HEK293 (cell line): ENCODE data around the gene IL3RA.

Source experiments
- CTCF ChIA-PET: fragments of 350-600 bp; formaldehyde crosslinking; extraction: SDS; loops from one replicate; lab custom pipeline; 2021; ENCODE audit warnings: antibody characterized with exemption; lab: Yijun Ruan, JAX
- POLR2A ChIA-PET: fragments of 300-600 bp; formaldehyde crosslinking; extraction: SDS; loops from one replicate; lab custom pipeline; 2020; ENCODE audit warnings: antibody characterized with exemption, inconsistent platforms; lab: Yijun Ruan, JAX
- H3K27ac ChIP-seq: fragments of 200-500 bp; sonication (Bioruptor generic); 2 replicates; pipeline ENCODE4 v1.5.1; 2014; ENCODE audit warnings: low read depth, low read length, control low read depth, inconsistent platforms; ENCODE audit errors: extremely low read depth
- H3K36me3 ChIP-seq, 2 experiments: fragments of 200-500 bp in 1 of 2; sonication (Bioruptor generic) in 1 of 2; 1 replicate in 1 of 2; 2 replicates in 1 of 2; pipeline ENCODE4 v1.5.1; 2014 to 2017; ENCODE audit warnings: inconsistent platforms in 2 of 2, low read length in 2 of 2; ENCODE audit not compliant: control insufficient read depth in 2 of 2, insufficient read depth in 1 of 2
- H3K4me1 ChIP-seq: fragments of 200-500 bp; sonication (Bioruptor generic); 2 replicates; pipeline ENCODE4 v1.5.1; 2014; ENCODE audit warnings: mild to moderate bottlenecking, low read length, inconsistent platforms; ENCODE audit not compliant: control insufficient read depth, insufficient read depth
- H3K4me3 ChIP-seq: 2 replicates; pipeline ENCODE4 v1.5.1; 2011; ENCODE audit warnings: low read depth, mild to moderate bottlenecking, control low read depth, low read length, moderate library complexity
- H3K9me3 ChIP-seq: fragments of 200-500 bp; sonication (Bioruptor generic); 2 replicates; pipeline ENCODE4 v1.5.1; 2014; ENCODE audit warnings: low read depth, low read length, inconsistent platforms; ENCODE audit not compliant: control insufficient read depth, insufficient read depth
- BCL11B ChIP-seq: fragments of 450-650 bp; formaldehyde crosslinking; IDR thresholded peaks from 2 replicates; pipeline ENCODE4 v1.5.1; 2016; ENCODE audit warnings: low read depth, missing biosample characterization, missing genetic modification characterization
- IKZF3 ChIP-seq: fragments of 450-650 bp; IDR thresholded peaks from 2 replicates; pipeline ENCODE4 v1.5.0; 2018; ENCODE audit warnings: missing biosample characterization, mild to moderate bottlenecking, missing genetic modification characterization, moderate library complexity
- KLF16 ChIP-seq: fragments of 450-650 bp; formaldehyde crosslinking; IDR thresholded peaks from 2 replicates; pipeline ENCODE4 v1.5.1; 2017; ENCODE audit warnings: missing biosample characterization, missing genetic modification characterization
- MYNN ChIP-seq: fragments of 450-650 bp; formaldehyde crosslinking; IDR thresholded peaks from 2 replicates; pipeline ENCODE4 v1.5.1; 2016; ENCODE audit warnings: missing biosample characterization, missing genetic modification characterization, borderline replicate concordance
- OSR2 ChIP-seq: fragments of 450-650 bp; formaldehyde crosslinking; IDR thresholded peaks from 2 replicates; pipeline ENCODE4 v1.5.1; 2016; ENCODE audit warnings: missing biosample characterization, missing genetic modification characterization
- PRDM1 ChIP-seq: fragments of 450-650 bp; formaldehyde crosslinking; IDR thresholded peaks from 2 replicates; pipeline ENCODE4; 2016; ENCODE audit warnings: missing biosample characterization, missing genetic modification characterization
- PRDM2 ChIP-seq: fragments of 450-650 bp; formaldehyde crosslinking; IDR thresholded peaks from 2 replicates; pipeline ENCODE4 v1.5.1; 2016; ENCODE audit warnings: missing biosample characterization, missing genetic modification characterization, borderline replicate concordance
- SP2 ChIP-seq: fragments of 450-650 bp; formaldehyde crosslinking; IDR thresholded peaks from 2 replicates; pipeline ENCODE4 v1.5.1; 2016; ENCODE audit warnings: missing biosample characterization, missing genetic modification characterization
- ZFP69B ChIP-seq: fragments of 450-650 bp; formaldehyde crosslinking; IDR thresholded peaks from 2 replicates; pipeline ENCODE4 v1.5.1; 2016; ENCODE audit warnings: missing biosample characterization, missing genetic modification characterization
- ZNF112 ChIP-seq: fragments of 450-650 bp; formaldehyde crosslinking; IDR thresholded peaks from 2 replicates; pipeline ENCODE4 v1.5.0; 2017; ENCODE audit warnings: missing biosample characterization, missing genetic modification characterization
- ZNF155 ChIP-seq: fragments of 450-650 bp; formaldehyde crosslinking; IDR thresholded peaks from 2 replicates; pipeline ENCODE4 v1.5.1; 2016; ENCODE audit warnings: missing biosample characterization, missing genetic modification characterization
- ZNF18 ChIP-seq: fragments of 450-650 bp; formaldehyde crosslinking; IDR thresholded peaks from 2 replicates; pipeline ENCODE4 v1.5.1; 2016; ENCODE audit warnings: missing biosample characterization, missing genetic modification characterization
- ZNF280C ChIP-seq: fragments of 450-650 bp; formaldehyde crosslinking; IDR thresholded peaks from 2 replicates; pipeline ENCODE4 v1.5.1; 2016; ENCODE audit warnings: missing biosample characterization, missing genetic modification characterization
- ZNF354C ChIP-seq: fragments of 450-650 bp; formaldehyde crosslinking; IDR thresholded peaks from 2 replicates; pipeline ENCODE4 v1.5.1; 2016; ENCODE audit warnings: missing biosample characterization, missing genetic modification characterization, low read depth, borderline replicate concordance
- ZNF366 ChIP-seq: fragments of 450-650 bp; formaldehyde crosslinking; conservative IDR thresholded peaks from 2 replicates; pipeline ENCODE4 v1.5.1; 2016; ENCODE audit warnings: missing biosample characterization, missing genetic modification characterization
- ZNF404 ChIP-seq: fragments of 450-650 bp; formaldehyde crosslinking; IDR thresholded peaks from 2 replicates; pipeline ENCODE4 v1.5.1; 2017; ENCODE audit warnings: missing biosample characterization, missing genetic modification characterization
- ZNF423 ChIP-seq: fragments of 450-650 bp; formaldehyde crosslinking; IDR thresholded peaks from 2 replicates; pipeline ENCODE4 v1.5.1; 2016; ENCODE audit warnings: missing biosample characterization, missing genetic modification characterization
- ZNF513 ChIP-seq: fragments of 450-650 bp; IDR thresholded peaks from 2 replicates; pipeline ENCODE4 v1.5.1; 2018; ENCODE audit warnings: missing biosample characterization, missing genetic modification characterization
- ZNF654 ChIP-seq: fragments of 450-650 bp; formaldehyde crosslinking; IDR thresholded peaks from 2 replicates; pipeline ENCODE4 v1.5.1; 2016; ENCODE audit warnings: low read depth, missing biosample characterization, missing genetic modification characterization
- ZNF776 ChIP-seq: fragments of 450-650 bp; formaldehyde crosslinking; IDR thresholded peaks from 2 replicates; pipeline ENCODE4 v1.5.0; 2017; ENCODE audit warnings: missing biosample characterization, missing genetic modification characterization, borderline replicate concordance
- ZNF830 ChIP-seq: fragments of 450-650 bp; IDR thresholded peaks from 2 replicates; pipeline ENCODE4 v1.5.0; 2018; ENCODE audit warnings: missing biosample characterization, missing genetic modification characterization, low read depth, mild to moderate bottlenecking, moderate library complexity

The IL3RA gene

GRCh38 chrX:1392376-1393068 lies 55.9 kb downstream of the IL3RA start (continued):
- TF ChIP-seq ZNF404 (tag by site-specific recombination) (no peak), ZNF18 (tag by site-specific recombination) (no peak), PRDM2 (no peak), ZNF280C (no peak), ZFP69B (tag by site-specific recombination) (0 out of 2 replicates have a peak, but pooled peaks have one; percentile 22), KLF16 (tag by site-specific recombination) (peak; percentile 52; the same call in 1 of the 2 replicates), IKZF3 (tag by site-specific recombination) (peak; percentile 58; the same call in 1 of the 2 replicates)
- TF ChIP-seq, all 188 proteins: peak for 56

- H3K4me1 ChIP-seq: peaks cover 3% of the 10 kb centered on the region
- ChIA-PET CTCF (no interaction called here), POLR2A (no interaction called here)
- H3K4me3 ChIP-seq: no peak overlapping the region
- H3K36me3 ChIP-seq: peaks cover 41 to 63% of the 10 kb centered on the region in 2 experiments
- H3K9me3 ChIP-seq: no peaks in the 10 kb centered on the region
- H3K27ac ChIP-seq: no peak overlapping the region
- TF ChIP-seq ZNF112 (tag by site-specific recombination): no peak
- TF ChIP-seq IKZF3 (tag by site-specific recombination): peak; percentile 39; the same call in 1 of the 2 replicates
- no peak for TF ChIP-seq OSR2
- TF ChIP-seq ZNF513 (tag by site-specific recombination): no peak
- no peak for TF ChIP-seq ZNF155 (tag by site-specific recombination)
- TF ChIP-seq ZNF830: no peak
- peak; percentile 32; the same call in 1 of the 2 replicates for TF ChIP-seq SP2 (tag by site-specific recombination)
- TF ChIP-seq PRDM1 (tag by site-specific recombination): peak; percentile 100
- no peak for TF ChIP-seq ZNF354C
- peak; percentile 95 for TF ChIP-seq ZNF366 (tag by site-specific recombination)
- no peak for TF ChIP-seq BCL11B (tag by site-specific recombination)
- TF ChIP-seq ZNF776: no peak
- TF ChIP-seq MYNN (tag by site-specific recombination): no peak
- no peak for TF ChIP-seq ZNF654
- no peak for TF ChIP-seq ZNF423
Observed at GRCh38 chrX:1393871-1394615, 57.5 kb downstream of the IL3RA start.
